OCI-LY3 (cell line): ENCODE results near the gene MED27.

Experiments
- H2AFZ ChIP-seq: fragments of 200-600, 300-600 bp; shearing (Covaris generic); 2 replicates; pipeline ENCODE4 v1.6.0; 2014; ENCODE audit warnings: antibody characterized with exemption, low read depth, low read length
- H3K27ac ChIP-seq: fragments of 200-600, 300-600 bp; sonication (generic); 2 replicates; pipeline ENCODE4 v1.5.1; 2014; ENCODE audit warnings: mild to moderate bottlenecking, low read length, moderate library complexity, mixed read lengths
- H3K27me3 ChIP-seq: fragments of 200-600, 300-600 bp; sonication (generic); 2 replicates; pipeline ENCODE4 v1.6.1; 2014; ENCODE audit warnings: low read depth, low read length, mixed read lengths
- H3K36me3 ChIP-seq: fragments of 200-600, 300-600 bp; sonication (generic); replicated peaks from 2 replicates; pipeline ENCODE3; 2014; ENCODE audit warnings: low read depth, low read length, mixed read lengths
- H3K4me1 ChIP-seq: fragments of 300-600, 200-600 bp; sonication (generic); 2 replicates; pipeline ENCODE4 v1.6.1; 2014; ENCODE audit warnings: low read length, mixed read lengths
- H3K4me2 ChIP-seq: fragments of 200-600, 300-600 bp; sonication (generic); 2 replicates; pipeline ENCODE4 v1.6.1; 2014; ENCODE audit warnings: low read length, mixed read lengths
- H3K4me3 ChIP-seq: fragments of 300-600, 200-600 bp; sonication (generic); 2 replicates; pipeline ENCODE4 v1.5.1; 2014; ENCODE audit warnings: antibody characterized with exemption, mild to moderate bottlenecking, low read length, moderate library complexity
- H3K79me2 ChIP-seq: fragments of 300-600, 200-600 bp; shearing (Covaris generic); 2 replicates; pipeline ENCODE4 v1.6.1; 2014; ENCODE audit warnings: mild to moderate bottlenecking, low read length, mixed read lengths
- H3K9ac ChIP-seq: fragments of 300-600, 200-600 bp; shearing (Covaris generic); 2 replicates; pipeline ENCODE4 v1.6.0; 2014; ENCODE audit warnings: mild to moderate bottlenecking, low read length, moderate library complexity
- H3K9me3 ChIP-seq: fragments of 200-600, 300-600 bp; shearing (Covaris generic); 2 replicates; pipeline ENCODE4 v1.6.1; 2014; ENCODE audit warnings: low read length, mixed read lengths; ENCODE audit not compliant: insufficient read depth
- H4K20me1 ChIP-seq: fragments of 200-600, 300-600 bp; sonication (generic); 2 replicates; pipeline ENCODE4 v1.6.1; 2016; ENCODE audit warnings: low read length, mixed read lengths; ENCODE audit not compliant: insufficient read depth
- CTCF ChIP-seq: fragments of 200-600, 300-600 bp; sonication (generic); IDR thresholded peaks from 2 replicates; pipeline ENCODE4 v1.5.1; 2014; ENCODE audit warnings: antibody characterized with exemption, low read length, low read depth
- EZH2phosphoT487 ChIP-seq: fragments of 200-600 bp; shearing (Covaris generic); IDR thresholded peaks from 2 replicates; pipeline ENCODE4 v1.6.1; 2018; ENCODE audit warnings: antibody characterized with exemption, mixed run types, low read depth

The MED27 gene

DNA sequence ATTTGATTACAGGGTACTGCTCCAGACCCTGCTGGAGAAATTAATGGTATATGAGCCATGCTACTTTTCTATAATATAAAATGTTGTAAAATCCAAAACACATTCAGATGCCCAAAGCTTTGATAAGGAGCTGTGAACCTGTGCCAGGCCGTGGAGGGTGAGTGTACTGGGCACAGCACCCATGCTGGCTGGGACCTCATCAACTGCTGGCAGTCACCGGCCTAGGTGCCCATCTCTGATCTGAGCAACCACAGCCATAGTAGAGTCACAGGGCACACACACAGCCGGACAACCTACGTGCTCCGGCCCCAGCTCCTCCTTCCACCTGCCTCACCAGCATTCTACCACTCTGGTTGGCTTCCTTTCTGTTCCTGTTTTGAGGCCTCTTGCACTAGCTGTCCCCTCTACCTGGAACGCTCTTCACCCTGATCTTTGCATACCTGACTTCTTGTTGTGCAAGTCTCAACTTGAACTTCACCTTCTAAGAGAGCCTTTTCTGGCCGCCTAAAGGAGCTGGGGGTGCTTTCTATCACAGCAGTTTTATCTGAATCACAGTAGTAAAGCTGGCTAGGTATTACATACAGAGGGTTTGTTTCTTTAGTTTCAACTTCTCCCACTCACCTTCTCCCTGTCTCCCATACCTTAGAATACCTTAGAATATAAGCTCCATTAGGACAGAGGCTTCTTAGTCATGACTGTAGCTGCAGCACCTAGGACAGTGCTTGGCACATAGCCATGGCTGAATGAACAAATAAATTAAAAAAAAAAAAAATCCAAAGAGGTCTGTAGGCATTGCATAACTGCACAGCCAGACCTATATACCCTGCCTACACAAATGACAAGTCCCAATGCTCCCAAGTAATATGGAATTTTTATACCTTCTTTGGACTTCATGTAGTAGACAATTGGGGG is 51.7 kb downstream of the MED27 start:
- H3K79me2 ChIP-seq: 0 out of 2 replicates have a peak, but pooled peaks cover 18% of the 10 kb centered on the region
- H3K27me3 ChIP-seq: no peaks in the 10 kb centered on the region
- H3K27ac ChIP-seq: no peak overlapping the region
- no peaks in the 10 kb centered on the region for H3K9me3 ChIP-seq
- no peaks in the 10 kb centered on the region for H3K36me3 ChIP-seq
- no peaks in the 10 kb centered on the region for H3K4me1 ChIP-seq
- H3K4me2 ChIP-seq: no peak overlapping the region
- TF ChIP-seq EZH2phosphoT487 (no peak), CTCF (no peak)
- H4K20me1 ChIP-seq: peaks cover 56% of the 10 kb centered on the region
- H2AFZ ChIP-seq: no peak overlapping the region
- no peak overlapping the region for H3K9ac ChIP-seq
- H3K4me3 ChIP-seq: no peak overlapping the region

GRCh38 chr9:132026932-132027585 is 52.6 kb downstream of the MED27 start:
- Histone ChIP-seq H4K20me1 (peaks cover 49% of the 10 kb centered on the region), H2AFZ (no peak overlapping the region), H3K27me3 (no peaks in the 10 kb centered on the region), H3K36me3 (no peaks in the 10 kb centered on the region), H3K9me3 (no peaks in the 10 kb centered on the region), H3K4me3 (no peak overlapping the region), H3K79me2 (0 out of 2 replicates have a peak, but pooled peaks cover 19% of the 10 kb centered on the region), H3K4me1 (peaks cover 2% of the 10 kb centered on the region), H3K27ac (no peak overlapping the region), H3K4me2 (no peak overlapping the region), H3K9ac (no peak overlapping the region)
- TF ChIP-seq CTCF: no peak
- no peak for TF ChIP-seq EZH2phosphoT487

- peaks cover 56% of the 10 kb centered on the region for H4K20me1 ChIP-seq
- no peaks in the 10 kb centered on the region for H3K9me3 ChIP-seq
- no peak overlapping the region for H3K4me2 ChIP-seq
- no peak overlapping the region for H3K9ac ChIP-seq
- H3K36me3 ChIP-seq: no peaks in the 10 kb centered on the region
- no peak for TF ChIP-seq CTCF
- no peak for TF ChIP-seq EZH2phosphoT487
- no peak overlapping the region for H3K4me3 ChIP-seq
- H2AFZ ChIP-seq: no peak overlapping the region
- no peak overlapping the region for H3K27ac ChIP-seq
- H3K79me2 ChIP-seq: 0 out of 2 replicates have a peak, but pooled peaks cover 26% of the 10 kb centered on the region
- no peaks in the 10 kb centered on the region for H3K27me3 ChIP-seq
- H3K4me1 ChIP-seq: peaks cover 5% of the 10 kb centered on the region
Observed at GRCh38 chr9:132025766-132026165, 53.9 kb downstream of the MED27 start.

GRCh38 chr9:132024589-132024988 is 55.1 kb downstream of the MED27 start:
- Histone ChIP-seq H3K79me2 (0 out of 2 replicates have a peak, but pooled peaks cover 26% of the 10 kb centered on the region), H3K27ac (no peak overlapping the region)

More at GRCh38 chr9:132024589-132024988, 55.1 kb downstream of the MED27 start:
- Histone ChIP-seq H3K4me1 (peaks cover 5% of the 10 kb centered on the region), H2AFZ (no peak overlapping the region), H3K36me3 (no peaks in the 10 kb centered on the region), H4K20me1 (peaks cover 53% of the 10 kb centered on the region), H3K4me2 (no peak overlapping the region), H3K9ac (no peak overlapping the region), H3K27me3 (no peaks in the 10 kb centered on the region), H3K4me3 (no peak overlapping the region), H3K9me3 (no peaks in the 10 kb centered on the region)
- TF ChIP-seq CTCF: no peak
- TF ChIP-seq EZH2phosphoT487: no peak
